ENCODE results near the gene SHE.

DNA sequence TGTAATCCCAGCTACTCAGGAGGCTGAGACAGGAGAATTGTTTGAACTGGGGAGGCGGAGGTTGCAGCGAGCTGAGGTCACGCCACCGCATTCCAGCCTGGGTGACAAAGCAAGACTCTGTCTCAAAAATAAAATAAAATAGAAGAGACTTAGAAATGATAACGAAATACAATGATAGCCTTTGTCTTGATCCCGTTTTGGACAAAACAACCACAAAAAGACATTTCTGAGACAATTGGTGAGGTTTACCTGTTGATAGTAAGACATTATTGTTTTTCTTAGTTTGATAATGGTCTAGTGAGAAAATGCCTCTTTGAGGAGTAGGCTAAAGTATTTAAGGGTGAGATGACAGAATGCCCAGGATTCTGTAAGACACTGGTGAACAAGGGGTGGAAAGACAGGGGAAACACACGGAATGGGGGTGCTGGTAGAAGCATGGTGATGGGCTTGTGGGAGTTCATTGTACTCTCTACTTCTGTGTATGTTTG lies 11.9 kb upstream of the SHE start:
- TF ChIP-seq, protein P1, sequence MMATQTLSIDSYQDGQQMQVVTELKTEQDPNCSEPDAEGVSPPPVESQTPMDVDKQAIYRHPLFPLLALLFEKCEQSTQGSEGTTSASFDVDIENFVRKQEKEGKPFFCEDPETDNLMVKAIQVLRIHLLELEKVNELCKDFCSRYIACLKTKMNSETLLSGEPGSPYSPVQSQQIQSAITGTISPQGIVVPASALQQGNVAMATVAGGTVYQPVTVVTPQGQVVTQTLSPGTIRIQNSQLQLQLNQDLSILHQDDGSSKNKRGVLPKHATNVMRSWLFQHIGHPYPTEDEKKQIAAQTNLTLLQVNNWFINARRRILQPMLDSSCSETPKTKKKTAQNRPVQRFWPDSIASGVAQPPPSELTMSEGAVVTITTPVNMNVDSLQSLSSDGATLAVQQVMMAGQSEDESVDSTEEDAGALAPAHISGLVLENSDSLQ (IDR thresholded peaks at IDR 0.05): no peak
- TF ChIP-seq CTBP1 (IDR thresholded peaks at IDR 0.05; ENCODE audit: borderline replicate concordance): no peak
- TF ChIP-seq FOXA1 (IDR thresholded peaks at IDR 0.05): no peak
- TF ChIP-seq FOXM1 (IDR thresholded peaks at IDR 0.05; ENCODE audit: borderline replicate concordance): no peak
- no peak for TF ChIP-seq SUZ12 (IDR thresholded peaks at IDR 0.05)
- TF ChIP-seq L3MBTL2 (conservative IDR thresholded peaks at IDR 0.05): no peak
- no peak for TF ChIP-seq BHLHE40 (IDR thresholded peaks at IDR 0.05; ENCODE audit: borderline replicate concordance)
- no peak for TF ChIP-seq TARDBP (IDR thresholded peaks at IDR 0.05)
- TF ChIP-seq SP1 (IDR thresholded peaks at IDR 0.05): no peak
- TF ChIP-seq HDGF (IDR thresholded peaks at IDR 0.05; ENCODE audit: borderline replicate concordance): no peak

Data from HEK293T (cell line).